Stimulated activated CD4-positive, alpha-beta T cell treated with anti-CD3 and anti-CD28 coated beads, Interleukin-12 subunit alpha, Interleukin-12 subunit beta, amount 100 ng/mL, for 48 hours (primary cell): ENCODE data around the gene DPP10.
"Not testable (repeated sequence)": the region's sequence is repeated elsewhere in the genome, so short reads cannot be mapped to it uniquely, and the experiment has no call there.

ENCODE experiments used
- DNase-seq, 3 donors: peaks; one replicate each; pipeline ENCODE4 v3.0.0-alpha.2; 2020; ENCODE audit warnings: low read depth in 2 of 3, low spot score in 1 of 3

The DPP10 gene

DNA sequence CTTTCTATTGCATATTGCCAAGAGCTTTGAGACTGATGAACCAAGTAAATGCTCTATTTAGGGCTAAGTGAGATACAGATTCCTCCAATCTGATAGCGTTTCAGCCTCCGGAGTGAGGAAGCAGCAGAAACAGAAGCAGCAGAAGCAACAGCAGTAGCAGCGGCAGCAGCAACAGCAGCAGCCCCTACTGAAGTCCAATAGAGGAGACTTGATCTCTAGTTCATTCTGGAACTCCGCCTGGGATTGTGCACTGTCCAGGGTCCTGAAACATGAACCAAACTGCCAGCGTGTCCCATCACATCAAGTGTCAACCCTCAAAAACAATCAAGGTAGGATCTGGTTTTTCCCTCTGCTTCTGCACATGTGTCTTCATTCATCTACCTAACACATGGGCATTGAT is at the start of gene DPP10:
Gene DPP10, plus strand, starts transcription at position 132 of the 400 bp plus-strand sequence.
- no peak for DNase-seq

DNA sequence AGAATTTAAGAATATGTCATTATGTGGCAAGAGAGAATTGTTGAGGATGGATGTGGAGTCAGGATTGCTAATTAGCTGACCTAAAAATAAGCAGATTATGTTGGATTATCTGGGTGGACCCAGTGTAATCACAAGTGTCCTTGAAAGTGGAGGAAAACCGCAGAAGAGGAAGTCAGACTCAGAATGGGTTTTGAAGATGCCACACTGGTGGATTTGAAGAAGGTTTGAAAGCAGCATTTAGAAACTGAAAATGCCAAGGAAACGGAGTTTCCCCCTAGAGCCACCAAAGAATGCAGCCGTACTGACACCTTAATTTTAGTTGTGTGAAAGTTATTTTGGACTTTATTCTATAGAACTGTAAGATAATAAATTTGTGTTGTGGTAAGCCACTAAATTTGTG is 41.6 kb upstream of the DPP10 start:
- DNase-seq: no peak

DNA sequence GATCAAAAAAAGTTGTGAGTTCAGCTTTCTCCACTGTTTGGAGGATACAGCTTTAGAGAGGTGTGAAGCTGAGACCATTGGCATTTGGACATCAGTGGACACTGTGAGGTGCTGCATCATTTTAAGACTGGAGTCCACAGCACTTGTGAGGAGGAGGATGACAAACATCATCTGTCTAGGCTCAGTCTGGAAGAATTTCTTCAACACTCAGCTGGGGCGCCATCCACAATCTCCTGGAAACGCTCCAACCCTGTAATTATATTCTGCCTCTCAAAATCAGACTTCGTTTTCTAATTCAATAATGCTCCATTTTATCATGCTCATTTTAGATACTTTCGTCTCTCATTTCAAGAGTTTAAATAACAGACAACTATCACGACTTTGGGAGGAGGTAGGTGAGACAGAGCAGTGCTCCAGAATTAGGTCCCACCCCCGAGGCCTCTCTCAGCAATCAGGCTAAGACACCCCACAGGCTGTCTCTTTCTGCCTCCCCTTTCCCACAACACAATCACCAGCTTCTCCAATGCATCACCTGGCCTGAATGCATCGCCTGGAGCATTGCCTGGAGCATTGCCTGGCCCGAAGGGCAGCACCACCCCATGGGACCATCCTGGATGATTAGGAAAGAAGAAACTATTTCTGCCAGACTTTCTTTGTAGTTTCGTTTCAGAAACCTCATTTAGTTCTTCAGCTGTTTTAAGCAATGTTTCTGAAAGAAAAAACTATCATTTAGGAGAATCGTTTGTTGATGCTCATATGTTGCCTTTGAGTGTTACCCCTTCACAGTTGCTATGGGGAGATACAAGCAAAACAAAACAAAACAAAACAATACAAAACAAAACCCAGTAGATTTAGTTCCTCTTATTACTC is 37.0 kb upstream of the DPP10 start:
- no peak for DNase-seq

DNA sequence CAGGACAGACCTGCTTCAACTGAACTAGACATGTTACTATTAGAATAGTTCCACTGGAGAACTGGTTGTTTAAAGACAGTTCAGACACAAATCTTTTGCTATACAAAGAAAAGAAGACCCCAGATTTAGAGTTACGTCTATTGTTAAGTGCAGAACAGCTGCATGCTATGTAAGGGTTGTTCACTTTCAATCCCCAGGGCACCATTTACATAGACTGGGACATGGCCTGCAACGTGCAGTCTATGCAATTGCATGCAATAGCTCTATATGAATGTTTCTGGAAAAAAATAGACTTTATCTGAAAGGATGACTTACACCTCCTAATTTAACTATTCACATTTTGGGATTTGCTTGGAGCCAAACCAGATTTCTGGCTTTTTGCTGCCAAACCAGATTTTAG is 36.1 kb upstream of the DPP10 start:
- DNase-seq: no peak

DNA sequence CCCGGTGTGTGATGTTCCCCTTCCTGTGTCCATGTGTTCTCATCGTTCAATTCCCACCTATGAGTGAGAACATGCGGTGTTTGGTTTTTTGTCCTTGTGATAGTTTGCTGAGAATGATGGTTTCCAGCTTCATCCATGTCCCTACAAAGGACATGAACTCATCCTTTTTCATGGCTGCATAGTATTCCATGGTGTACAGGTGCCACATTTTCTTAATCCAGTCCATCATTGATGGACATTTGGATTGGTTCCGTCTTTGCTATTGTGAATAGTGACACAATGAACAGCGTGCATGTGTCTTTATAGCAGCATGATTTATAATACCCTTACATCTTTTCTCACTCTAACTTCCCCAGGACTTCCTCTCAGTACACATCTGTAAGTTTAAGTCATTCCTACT is 35.1 kb upstream of the DPP10 start:
- not testable (repeated sequence) for DNase-seq

DNA sequence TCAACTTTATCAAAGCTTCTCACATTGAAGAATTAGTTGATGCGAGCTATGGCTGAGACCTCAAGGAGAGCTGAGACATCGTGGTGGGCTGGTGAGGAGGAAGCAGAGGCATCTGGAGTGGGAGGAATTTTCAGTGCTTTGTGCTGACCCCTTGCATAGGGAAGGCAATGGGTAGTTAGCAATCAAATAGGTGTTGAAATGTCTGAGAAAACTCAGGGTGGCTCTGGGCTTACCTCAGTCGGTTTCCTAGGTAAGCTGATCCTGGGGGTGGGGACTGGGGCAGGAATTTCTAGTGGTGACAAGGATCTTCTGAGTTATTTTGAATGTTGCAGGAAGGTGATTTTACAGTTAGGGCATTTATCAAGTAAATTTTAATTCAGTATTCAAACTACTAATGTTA is 20.7 kb upstream of the DPP10 start:
- no peak for DNase-seq

DNA sequence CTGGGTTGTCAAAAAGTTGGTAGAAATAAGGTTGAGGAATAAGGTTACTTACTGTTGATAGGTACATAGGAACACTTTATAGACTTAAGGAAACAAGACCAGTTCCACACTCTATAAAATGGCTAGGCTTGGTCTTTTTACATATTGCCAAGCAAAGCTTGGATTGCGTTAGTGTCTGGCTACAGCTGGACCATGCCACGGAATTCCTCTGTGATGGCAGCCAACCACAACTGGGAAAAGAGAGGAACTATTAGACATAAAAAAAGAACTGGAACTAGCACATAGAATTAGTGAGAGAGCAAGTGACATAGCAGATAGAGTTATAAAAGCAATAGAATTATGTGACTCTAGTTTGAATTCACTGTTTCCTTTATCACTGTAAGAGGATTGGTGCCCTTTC is 17.7 kb upstream of the DPP10 start:
- no peak for DNase-seq

DNA sequence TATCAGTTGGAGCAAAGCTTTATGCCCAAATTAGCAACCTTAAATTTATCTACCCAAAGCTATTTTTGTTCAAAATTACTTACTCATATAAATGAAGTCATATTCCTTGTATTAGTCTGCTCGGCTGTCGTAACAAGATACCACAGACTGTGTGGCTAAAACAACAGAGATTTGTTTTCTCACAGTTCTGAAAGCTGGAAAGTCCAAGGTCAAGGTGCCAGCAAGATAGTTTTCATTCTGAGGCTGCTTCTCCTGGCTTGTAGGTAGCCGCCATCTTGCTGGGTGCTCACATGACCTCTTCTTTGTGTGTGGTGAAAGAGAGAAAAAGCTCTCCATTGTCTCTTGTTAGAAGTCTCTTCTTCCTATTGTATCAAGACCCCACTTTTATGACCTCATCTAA is 15.7 kb upstream of the DPP10 start:
- no peak for DNase-seq

DNA sequence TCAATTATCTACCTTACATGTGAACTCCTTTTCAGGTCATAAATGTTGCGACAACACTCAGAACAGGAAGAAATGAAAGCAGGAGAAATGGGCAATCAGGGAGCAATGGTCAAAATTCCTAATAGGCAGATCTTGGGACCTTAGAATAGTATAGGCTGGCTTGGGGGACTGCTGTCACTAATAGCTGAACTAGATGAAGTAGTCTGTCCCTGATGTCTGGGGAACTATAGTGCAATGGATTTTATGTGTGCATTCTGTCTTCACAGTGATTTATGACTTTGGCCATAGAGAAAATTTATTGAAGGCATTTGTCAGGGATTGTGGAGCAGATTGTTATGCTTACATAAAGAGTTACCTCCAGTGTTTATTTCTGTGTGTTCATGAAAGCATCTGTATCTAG is 6.1 kb upstream of the DPP10 start:
- DNase-seq: no peak

DNA sequence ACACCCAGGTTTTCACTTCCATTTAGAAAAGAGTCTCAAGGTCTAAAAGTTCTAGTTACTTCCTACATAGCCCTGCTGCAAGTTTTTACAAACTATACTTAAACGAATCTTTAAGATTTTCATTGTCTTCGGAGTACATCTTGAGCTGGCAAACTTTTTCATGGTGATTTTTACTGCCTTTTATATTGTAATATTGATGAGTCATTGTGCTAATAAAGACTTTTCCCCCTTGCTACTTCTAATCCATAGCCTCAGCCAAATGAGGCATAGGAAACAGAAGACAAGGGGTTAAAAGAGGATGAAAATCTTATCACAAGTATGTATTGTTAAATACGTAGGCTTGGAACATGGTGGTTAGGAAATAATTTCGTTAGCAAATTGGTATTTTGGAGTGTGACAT is 4.1 kb downstream of the DPP10 start:
- DNase-seq: no peak

DNA sequence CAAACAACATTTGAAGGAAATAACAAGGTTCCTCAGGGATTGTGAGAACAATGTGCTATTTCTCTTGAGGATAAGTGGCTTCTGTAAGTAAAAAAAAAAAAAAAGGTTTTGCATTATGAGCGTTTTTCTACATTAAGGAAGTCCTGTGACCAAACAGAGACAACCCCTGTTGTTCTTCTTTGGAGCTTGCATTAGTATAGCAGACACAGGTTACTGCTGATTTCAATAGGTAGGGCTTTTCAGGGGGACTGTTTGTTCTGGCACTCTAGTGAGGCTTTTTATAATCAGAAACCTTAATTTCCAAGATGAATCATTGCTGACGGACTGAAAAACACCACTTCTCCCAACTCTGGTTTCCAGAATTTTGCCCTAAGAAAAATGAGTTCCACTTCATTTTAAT is 8.2 kb downstream of the DPP10 start:
- no peak for DNase-seq

DNA sequence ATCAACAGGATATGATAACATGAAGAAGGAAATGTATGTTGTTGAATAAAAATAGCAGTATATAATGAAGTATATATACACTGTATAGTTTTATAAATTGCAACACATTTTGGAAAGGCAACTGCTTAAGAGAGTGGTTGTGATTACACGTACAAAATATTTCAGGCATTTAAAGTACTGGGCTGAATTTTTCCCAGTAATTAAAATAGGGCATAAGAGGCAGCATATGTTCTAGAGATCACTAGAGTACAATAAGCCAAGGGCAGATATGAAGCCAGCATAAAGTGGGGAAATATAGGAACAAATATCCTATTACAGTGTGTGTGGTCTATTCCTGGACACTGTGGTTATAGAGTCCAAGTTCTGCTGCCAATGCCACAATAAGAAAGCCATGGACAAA is 14.1 kb downstream of the DPP10 start:
- no peak for DNase-seq

DNA sequence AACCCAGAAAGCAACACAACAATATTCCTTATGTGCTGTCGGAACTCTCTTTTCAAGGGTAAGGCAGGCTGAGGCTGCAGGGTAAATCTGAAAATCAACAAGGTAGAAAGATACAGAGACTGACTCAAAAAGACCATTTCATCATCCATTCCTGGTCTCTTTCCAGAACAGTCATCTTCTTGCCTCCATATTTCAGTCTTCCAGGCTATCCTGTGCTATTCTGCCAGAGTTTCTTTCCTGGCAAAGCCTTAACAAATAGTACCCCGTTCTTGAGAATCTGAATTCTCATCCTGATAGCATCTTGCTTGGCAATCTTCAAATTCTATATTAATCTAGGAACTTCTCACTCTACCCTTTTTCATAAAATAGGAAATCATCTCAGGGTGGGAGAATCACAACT is 15.5 kb downstream of the DPP10 start:
- no peak for DNase-seq

DNA sequence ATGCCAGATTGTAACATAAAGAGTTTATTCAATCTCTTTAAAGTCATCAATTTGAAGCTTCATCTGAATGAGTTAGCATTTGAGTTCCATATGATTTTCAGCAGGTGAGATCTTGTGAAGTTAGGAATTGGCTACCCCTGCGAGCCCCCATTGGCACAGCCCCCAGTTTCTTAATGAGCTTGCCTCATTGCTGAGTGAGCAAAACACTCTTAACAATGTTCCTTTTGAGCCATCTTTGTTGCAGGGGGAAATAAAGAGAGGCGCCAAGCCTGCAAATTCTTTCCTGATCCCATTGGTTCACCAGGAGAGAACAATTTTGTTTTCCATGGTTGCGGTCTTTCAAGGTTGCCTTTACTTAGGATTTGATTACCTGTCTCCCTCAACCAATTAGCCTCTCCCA is 18.7 kb downstream of the DPP10 start:
- no peak for DNase-seq

DNA sequence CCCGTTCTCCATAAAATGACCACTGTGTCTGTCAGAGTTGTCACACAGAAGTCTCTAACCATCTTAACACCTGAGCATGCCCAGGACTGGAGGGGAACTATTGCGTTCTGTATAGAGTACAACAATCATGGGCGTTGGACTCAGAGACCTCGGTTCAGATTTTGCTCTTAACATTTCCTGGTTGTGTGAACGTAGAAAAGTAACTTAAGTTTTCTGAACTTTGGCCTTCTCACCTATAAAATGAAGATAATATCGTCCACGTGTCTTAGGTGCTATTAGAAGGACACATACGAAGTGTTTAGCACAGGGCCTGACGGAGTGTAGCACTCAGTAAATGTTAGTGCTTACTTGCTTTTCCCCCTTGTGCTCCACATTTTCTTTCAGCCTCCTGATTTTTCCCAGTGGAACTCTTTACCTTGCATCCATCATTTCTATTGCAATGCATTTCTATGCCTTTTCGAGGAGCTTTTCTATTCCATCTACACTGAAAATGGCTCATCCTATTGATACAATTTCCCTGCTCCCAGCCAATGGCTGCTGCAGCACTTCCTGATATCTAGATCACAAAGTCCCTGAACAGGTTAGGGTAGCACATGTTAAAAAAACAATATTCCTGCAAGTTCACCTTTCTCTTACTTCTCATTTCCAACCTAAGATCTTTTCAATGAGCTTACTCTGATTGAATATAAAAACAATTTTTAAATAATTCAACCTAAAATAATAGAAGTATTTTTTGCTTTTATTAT is 22.7 kb downstream of the DPP10 start:
- no peak for DNase-seq

DNA sequence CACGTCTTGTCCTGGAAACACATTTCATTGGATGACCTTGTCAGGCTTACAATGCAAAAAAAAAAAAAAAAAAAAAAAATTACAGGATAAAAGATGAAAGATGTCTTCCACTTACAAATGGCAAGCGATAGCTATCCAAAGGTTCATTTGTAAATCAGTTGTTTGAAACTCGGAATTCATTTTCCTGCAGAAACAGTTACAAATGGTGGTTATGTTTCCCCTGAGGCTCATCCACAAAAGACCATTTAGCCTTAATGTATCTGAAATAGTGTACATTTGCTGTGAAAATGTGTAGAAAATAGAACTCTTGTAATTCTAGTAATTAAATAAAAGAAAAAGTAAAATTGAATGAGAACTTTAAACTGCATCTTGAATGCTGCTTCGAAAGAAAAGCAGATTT is 25.9 kb downstream of the DPP10 start:
- DNase-seq: no peak

DNA sequence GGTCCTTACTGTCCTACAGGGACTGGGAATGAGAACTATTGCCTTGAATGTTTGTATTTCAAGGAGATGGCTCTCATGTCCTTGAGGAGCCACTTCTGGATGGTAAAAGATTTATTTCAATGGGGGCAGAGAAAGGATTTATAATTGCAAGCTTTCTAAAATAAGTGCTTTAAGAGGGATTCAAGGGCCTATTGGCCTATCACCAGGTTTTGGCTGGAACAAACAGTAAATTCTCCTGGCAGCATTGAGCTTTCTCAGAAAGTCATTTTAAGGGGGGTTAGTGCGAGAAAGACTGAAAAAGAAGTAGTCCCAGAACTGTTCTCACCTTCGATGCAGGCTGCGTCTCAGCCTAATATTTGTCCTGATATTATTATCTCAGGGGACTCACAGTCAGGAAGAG is 29.8 kb downstream of the DPP10 start:
- DNase-seq: no peak

DNA sequence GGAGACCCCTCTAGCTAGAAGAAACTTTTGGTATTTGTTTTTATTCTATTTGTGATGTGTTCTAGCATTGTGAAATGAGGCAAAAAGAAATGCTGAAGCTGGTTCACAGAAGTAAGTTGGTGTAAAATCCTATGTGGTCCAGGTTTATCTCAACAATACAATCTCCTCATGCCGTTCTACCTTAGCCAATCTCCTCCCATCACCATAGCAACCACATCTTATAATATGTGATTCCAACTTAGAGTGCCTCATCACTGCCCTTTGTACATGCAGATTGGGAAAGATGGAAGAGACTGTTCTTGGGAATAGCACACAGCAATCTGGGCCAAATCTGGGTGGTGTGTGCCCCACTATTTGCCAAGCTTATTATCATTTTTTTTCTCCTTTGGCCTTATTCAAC is 30.3 kb downstream of the DPP10 start:
- no peak for DNase-seq

DNA sequence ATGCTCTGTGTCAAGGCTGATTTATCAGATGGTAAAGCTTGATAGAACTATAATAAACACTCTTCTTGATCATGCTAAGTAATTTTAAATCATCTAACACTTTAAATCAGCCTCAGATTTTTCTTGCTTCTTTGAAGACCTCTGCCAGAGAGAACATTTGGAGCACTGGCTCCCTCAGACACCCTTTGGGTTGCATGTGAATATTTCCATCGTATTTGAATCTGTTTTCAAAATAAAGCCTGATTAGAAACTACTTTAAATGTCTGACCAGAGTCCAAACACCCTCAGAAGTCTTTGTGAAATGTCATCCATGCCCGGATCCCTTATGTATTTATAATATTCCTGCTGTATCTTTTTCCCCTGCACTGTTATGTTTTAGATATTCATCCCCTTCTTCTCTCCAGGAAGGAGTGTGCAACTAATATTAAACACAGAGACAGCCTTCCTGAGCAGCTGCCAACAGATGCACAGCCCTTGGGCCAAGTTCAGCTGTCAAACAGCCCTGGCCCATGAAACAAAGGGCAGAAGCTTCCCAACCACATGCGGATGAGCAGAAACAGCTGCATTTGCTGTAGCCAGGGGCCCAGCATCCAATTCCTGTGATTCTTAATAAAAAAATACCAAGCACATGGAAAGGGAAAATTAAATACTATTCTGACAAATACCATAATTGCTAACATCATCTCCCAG is 46.5 kb downstream of the DPP10 start:
- no peak for DNase-seq

DNA sequence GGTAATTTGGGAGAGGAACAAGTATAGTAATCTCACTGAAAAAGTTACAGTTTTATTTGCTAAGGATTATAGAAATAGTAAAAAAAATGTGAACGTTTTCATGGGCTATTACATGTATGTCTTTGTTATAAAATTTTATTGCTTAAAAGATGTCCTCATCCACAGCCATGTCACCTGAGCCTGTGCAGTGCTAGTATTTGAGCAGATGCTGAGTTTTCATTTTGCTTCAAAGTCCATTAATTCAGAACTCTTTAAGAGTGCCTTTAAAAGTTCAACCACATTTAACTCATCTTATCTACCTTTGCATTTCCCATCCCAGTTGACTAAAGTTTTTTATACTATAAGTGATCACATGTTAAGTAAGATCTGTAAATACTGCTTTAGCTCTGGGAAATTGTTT is 52.6 kb downstream of the DPP10 start:
- no peak for DNase-seq

DNA sequence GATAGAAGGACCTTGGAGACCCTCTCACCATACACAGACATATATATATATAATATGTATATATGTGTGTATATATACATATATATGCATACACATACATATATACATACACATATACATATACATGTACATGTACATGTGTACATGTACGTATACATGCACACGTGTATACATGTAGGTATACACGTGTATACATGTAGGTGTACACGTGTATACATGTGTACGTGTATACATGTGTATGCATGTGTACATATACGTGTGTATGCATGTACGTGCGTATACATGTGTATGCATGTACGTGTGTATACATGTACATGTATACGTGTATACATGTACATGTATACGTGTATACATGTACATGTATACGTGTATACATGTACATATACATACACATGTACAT is 54.5 kb downstream of the DPP10 start:
- no peak for DNase-seq

DNA sequence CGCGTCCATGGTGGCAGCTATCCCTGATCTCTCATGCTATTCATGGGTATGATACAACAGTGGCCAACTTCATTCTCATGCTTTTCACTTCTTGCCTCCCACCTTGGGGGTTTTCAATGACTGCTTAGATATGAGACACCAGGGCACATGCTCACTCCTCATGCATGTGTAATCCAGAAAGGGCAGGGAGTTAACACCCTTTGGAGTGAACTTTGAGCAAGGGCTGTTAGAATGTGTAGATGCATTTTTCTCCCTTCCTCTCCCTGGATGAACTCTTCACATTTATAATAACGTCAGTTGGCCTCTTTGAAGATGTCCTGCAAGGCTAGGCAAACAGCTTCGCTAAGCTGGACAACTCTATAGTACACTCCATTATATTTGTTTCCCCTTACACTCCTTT is 56.7 kb downstream of the DPP10 start:
- DNase-seq: no peak
